Activated CD4-positive, alpha-beta T cell treated with anti-CD3 and anti-CD28 coated beads for 36 hours (primary cell): ENCODE data around the gene TMEM51. TPM values are rescaled to one million over a fixed set of nuclear protein-coding genes. Genes with fewer than 3 reads are reported as not detected.

Source experiments
- ATAC-seq: fragments of 200-7000 bp; cut with Tn5 transposase; one replicate; pipeline ENCODE4 v1.10.0; 2021; ENCODE audit warnings: mild to moderate bottlenecking, moderate library complexity
- CTCF ChIA-PET: fragments of 350-600 bp; sonication (Branson Sonifier 250); formaldehyde crosslinking; loops from one replicate; lab custom pipeline; 2021; ENCODE audit warnings: antibody characterized with exemption; lab: Charles Lee
- POLR2A ChIA-PET: fragments of 350-600 bp; sonication (Branson Sonifier 250); formaldehyde crosslinking; loops from one replicate; lab custom pipeline; 2021; ENCODE audit warnings: antibody characterized with exemption, inconsistent platforms; lab: Charles Lee
- DNase-seq: peaks from one replicate; pipeline ENCODE4 v3.0.0-alpha.2; 2020
- H3K27ac Mint-ChIP-seq: one replicate; pipeline ENCODE4 v1.8.0; 2021; ENCODE audit warnings: mixed read lengths
- H3K27me3 Mint-ChIP-seq: one replicate; pipeline ENCODE4 v1.8.0; 2021; ENCODE audit warnings: mixed read lengths
- H3K36me3 Mint-ChIP-seq: one replicate; pipeline ENCODE4 v1.8.0; 2021; ENCODE audit warnings: low read depth, mixed read lengths
- H3K4me1 Mint-ChIP-seq: one replicate; pipeline ENCODE4 v1.8.0; 2021; ENCODE audit warnings: mixed read lengths
- H3K4me3 Mint-ChIP-seq: one replicate; pipeline ENCODE4 v1.8.0; 2021; ENCODE audit warnings: mild to moderate bottlenecking, moderate library complexity, mixed read lengths
- H3K9me3 Mint-ChIP-seq: one replicate; pipeline ENCODE4 v1.8.0; 2021; ENCODE audit warnings: low read depth, mixed read lengths
- intact Hi-C, 2 experiments: fragments of 100-400 bp; cut with DNase I in 1 of 2; cut with micrococcal nuclease in 1 of 2; formaldehyde crosslinking; loops; one replicate each; pipeline versions ENCODE4 v1.14.2 to v1.15.1; 2022 to 2024; cut with DNase I, micrococcal nuclease
- total RNA-seq, 2 experiments: library from RNA; stranded (reverse); gene quantifications; one replicate each; pipeline ENCODE4 v1.2.3, GENCODE V29; 2021

Gene TMEM51
- total RNA-seq, 2 experiments from 2014 or later, result 0.11 TPM; not detected in 1

GRCh38 chr1:15188130-15188524, 34.6 kb downstream of the TMEM51 start:
- POLR2A ChIA-PET, result no interaction called here
- Mint-ChIP-seq H3K36me3 (no peaks in the 10 kb centered on the region), H3K27me3 (peaks cover 12% of the 10 kb centered on the region), H3K9me3 (no peaks in the 10 kb centered on the region), H3K4me3 (no peak overlapping the region), H3K27ac (no peak overlapping the region), H3K4me1 (no peaks in the 10 kb centered on the region)
- CTCF ChIA-PET, result interaction anchor here (1.5 kb wide), 1 partner anchor 7 kb away, joined by 4 read pairs; no protein-coding TSS in a partner anchor
- intact Hi-C loops, result no loop called here
- DNase-seq, result no peak
- no peak for ATAC-seq

- ChIA-PET POLR2A (no interaction called here), CTCF (interaction anchor here (1.5 kb wide), 1 partner anchor 8 kb away, joined by 4 read pairs; no protein-coding TSS in a partner anchor)
- Mint-ChIP-seq H3K36me3 (no peaks in the 10 kb centered on the region), H3K4me3 (no peak overlapping the region), H3K4me1 (no peaks in the 10 kb centered on the region), H3K9me3 (no peaks in the 10 kb centered on the region), H3K27me3 (peaks cover 8% of the 10 kb centered on the region), H3K27ac (no peak overlapping the region)
- no peak for DNase-seq
- no peak for ATAC-seq
- intact Hi-C loops, result no loop called here
These were observed 35.1 kb downstream of the TMEM51 start for GRCh38 chr1:15188678-15189077.

GRCh38 chr1:15189692-15190370, 36.3 kb downstream of the TMEM51 start:
- POLR2A ChIA-PET, result no interaction called here
- ATAC-seq (no peak), DNase-seq (no peak)
- CTCF ChIA-PET, result interaction anchor here (0.6 to 1.5 kb wide), 2 partner anchors 9 to 115 kb away, joined by 4 read pairs; no protein-coding TSS in a partner anchor
- Mint-ChIP-seq H3K9me3 (no peaks in the 10 kb centered on the region), H3K4me1 (no peaks in the 10 kb centered on the region), H3K27ac (no peak overlapping the region), H3K36me3 (no peaks in the 10 kb centered on the region), H3K4me3 (no peak overlapping the region), H3K27me3 (peaks cover 6% of the 10 kb centered on the region)
- intact Hi-C loops, result no loop called here

GRCh38 chr1:15191267-15191666, 37.7 kb downstream of the TMEM51 start:
- H3K4me3 Mint-ChIP-seq, result no peak overlapping the region

GRCh38 chr1:15191770-15192169, 38.2 kb downstream of the TMEM51 start:
- H3K4me3 Mint-ChIP-seq, result no peak overlapping the region
- intact Hi-C loops, result no loop called here
- ChIA-PET CTCF (interaction anchor here (0.5 kb wide), 1 partner anchor 178 kb away, joined by 3 read pairs; no protein-coding TSS in a partner anchor), POLR2A (no interaction called here)
- H3K27me3 Mint-ChIP-seq, result no peaks in the 10 kb centered on the region
- no peak for DNase-seq
- no peak overlapping the region for H3K27ac Mint-ChIP-seq
- H3K9me3 Mint-ChIP-seq, result no peaks in the 10 kb centered on the region
- H3K36me3 Mint-ChIP-seq, result no peaks in the 10 kb centered on the region
- H3K4me1 Mint-ChIP-seq, result no peaks in the 10 kb centered on the region
- no peak for ATAC-seq

More at GRCh38 chr1:15191267-15191666, 37.7 kb downstream of the TMEM51 start:
- Mint-ChIP-seq H3K27me3 (peaks cover 3% of the 10 kb centered on the region), H3K27ac (no peak overlapping the region), H3K9me3 (no peaks in the 10 kb centered on the region), H3K4me1 (no peaks in the 10 kb centered on the region), H3K36me3 (no peaks in the 10 kb centered on the region)
- ChIA-PET POLR2A (no interaction called here), CTCF (no interaction called here)
- DNase-seq (no peak), ATAC-seq (no peak)
- intact Hi-C loops, result no loop called here

- ChIA-PET CTCF (interaction anchor here (0.6 kb wide), 1 partner anchor 19 kb away, joined by 3 read pairs; no protein-coding TSS in a partner anchor), POLR2A (no interaction called here)
- Mint-ChIP-seq H3K36me3 (no peaks in the 10 kb centered on the region), H3K27me3 (no peaks in the 10 kb centered on the region), H3K4me1 (no peaks in the 10 kb centered on the region), H3K27ac (no peak overlapping the region), H3K9me3 (no peaks in the 10 kb centered on the region), H3K4me3 (no peak overlapping the region)
- intact Hi-C loops, result no loop called here
- no peak for DNase-seq
- no peak for ATAC-seq
These were observed 39.5 kb downstream of the TMEM51 start for GRCh38 chr1:15192916-15193550.

GRCh38 chr1:15195420-15196052, 42.0 kb downstream of the TMEM51 start:
- no peak overlapping the region for H3K4me3 Mint-ChIP-seq
- ATAC-seq (no peak), DNase-seq (no peak)
- ChIA-PET POLR2A (no interaction called here), CTCF (interaction anchor here (0.5 kb wide), 1 partner anchor 1383 kb away, joined by 3 read pairs; no protein-coding TSS in a partner anchor)
- no peaks in the 10 kb centered on the region for H3K36me3 Mint-ChIP-seq
- no peak overlapping the region for H3K27ac Mint-ChIP-seq
- H3K4me1 Mint-ChIP-seq, result no peaks in the 10 kb centered on the region
- H3K9me3 Mint-ChIP-seq, result no peaks in the 10 kb centered on the region
- intact Hi-C loops, result no loop called here
- no peaks in the 10 kb centered on the region for H3K27me3 Mint-ChIP-seq

- Mint-ChIP-seq H3K36me3 (no peaks in the 10 kb centered on the region), H3K27me3 (no peaks in the 10 kb centered on the region), H3K27ac (no peak overlapping the region), H3K4me1 (no peaks in the 10 kb centered on the region), H3K4me3 (no peak overlapping the region), H3K9me3 (no peaks in the 10 kb centered on the region)
- ChIA-PET POLR2A (no interaction called here), CTCF (interaction anchor here (0.5 to 0.7 kb wide), 2 partner anchors 78 to 1382 kb away, joined by 3 read pairs; no protein-coding TSS in a partner anchor)
- DNase-seq (no peak), ATAC-seq (no peak)
- intact Hi-C loops, result no loop called here
These were observed 42.5 kb downstream of the TMEM51 start for GRCh38 chr1:15196069-15196468.

GRCh38 chr1:15196807-15197530, 43.4 kb downstream of the TMEM51 start:
- H3K9me3 Mint-ChIP-seq, result no peaks in the 10 kb centered on the region
- ATAC-seq (no peak), DNase-seq (no peak)
- ChIA-PET POLR2A (no interaction called here), CTCF (interaction anchor here (0.7 kb wide), 1 partner anchor 77 kb away, joined by 3 read pairs; no protein-coding TSS in a partner anchor)
- no peaks in the 10 kb centered on the region for H3K36me3 Mint-ChIP-seq
- no peak overlapping the region for H3K4me3 Mint-ChIP-seq
- no peak overlapping the region for H3K27ac Mint-ChIP-seq
- no peaks in the 10 kb centered on the region for H3K4me1 Mint-ChIP-seq
- intact Hi-C loops, result no loop called here
- H3K27me3 Mint-ChIP-seq, result no peaks in the 10 kb centered on the region

- no peaks in the 10 kb centered on the region for H3K9me3 Mint-ChIP-seq
- CTCF ChIA-PET, result no interaction called here
- H3K4me1 Mint-ChIP-seq, result no peaks in the 10 kb centered on the region
- H3K4me3 Mint-ChIP-seq, result no peak overlapping the region
- no peak for DNase-seq
- H3K36me3 Mint-ChIP-seq, result no peaks in the 10 kb centered on the region
- no peaks in the 10 kb centered on the region for H3K27me3 Mint-ChIP-seq
- H3K27ac Mint-ChIP-seq, result no peak overlapping the region
- intact Hi-C loops, result no loop called here
- POLR2A ChIA-PET, result no interaction called here
- ATAC-seq, result no peak
These were observed 44.3 kb downstream of the TMEM51 start for GRCh38 chr1:15197591-15198447.
